HepG2 (cell line): Measurements from ENCODE around the gene TWNK. TPM values are rescaled to one million over a fixed set of nuclear protein-coding genes. Genes with fewer than 3 reads are reported as not detected.

Experiments
- ERF ChIP-seq: IDR thresholded peaks from 2 replicates; pipeline ENCODE4 v1.6.1; 2018; ENCODE audit warnings: missing biosample characterization, missing genetic modification reagents
- GPN1 ChIP-seq: sonication (generic); formaldehyde crosslinking; IDR thresholded peaks from 2 replicates; pipeline ENCODE4 v1.5.1; 2020; ENCODE audit warnings: missing genetic modification reagents, borderline replicate concordance
- HDAC2 ChIP-seq: sonication (generic); formaldehyde crosslinking; IDR thresholded peaks from 2 replicates; pipeline ENCODE4 v1.4.0; 2020; ENCODE audit warnings: missing genetic modification reagents
- KDM2A ChIP-seq: sonication (generic); formaldehyde crosslinking; IDR thresholded peaks from 2 replicates; pipeline ENCODE4 v1.4.0; 2020; ENCODE audit warnings: low read depth, missing genetic modification reagents, borderline replicate concordance
- RBM22 ChIP-seq: fragments of 200-400 bp; formaldehyde crosslinking; optimal IDR thresholded peaks from 2 replicates; pipeline ENCODE3; 2017; ENCODE audit warnings: mild to moderate bottlenecking, low read length, moderate library complexity
- ZBTB20 ChIP-seq: sonication (generic); formaldehyde crosslinking; IDR thresholded peaks from 2 replicates; pipeline ENCODE4 v1.8.1; 2023; ENCODE audit warnings: missing genetic modification reagents, low read depth, mild to moderate bottlenecking, borderline replicate concordance
- ZBTB7B ChIP-seq: sonication (generic); formaldehyde crosslinking; IDR thresholded peaks from 2 replicates; pipeline ENCODE4 v1.4.0; 2020; ENCODE audit warnings: missing genetic modification reagents
- ZMAT3 ChIP-seq: sonication (generic); formaldehyde crosslinking; conservative IDR thresholded peaks from 2 replicates; pipeline ENCODE4 v1.7.0; 2021; ENCODE audit warnings: missing genetic modification reagents
- ZNF354B ChIP-seq: sonication (generic); formaldehyde crosslinking; IDR thresholded peaks from 2 replicates; pipeline ENCODE4 v1.8.0; 2022; ENCODE audit warnings: mild to moderate bottlenecking, missing genetic modification reagents
- ZNF367 ChIP-seq: sonication (generic); formaldehyde crosslinking; IDR thresholded peaks from 2 replicates; pipeline ENCODE4 v1.4.0; 2020; ENCODE audit warnings: missing genetic modification reagents, borderline replicate concordance
- ZNF549 ChIP-seq: sonication (generic); formaldehyde crosslinking; IDR thresholded peaks from 2 replicates; pipeline ENCODE4 v1.5.0; 2020; ENCODE audit warnings: missing genetic modification reagents
- ZNF574 ChIP-seq: sonication (generic); formaldehyde crosslinking; IDR thresholded peaks from 2 replicates; pipeline ENCODE4 v1.4.0; 2020; ENCODE audit warnings: missing genetic modification reagents
- ZNF678 ChIP-seq: sonication (generic); formaldehyde crosslinking; IDR thresholded peaks from 2 replicates; pipeline ENCODE4 v1.4.0; 2020; ENCODE audit warnings: mild to moderate bottlenecking, missing genetic modification reagents
- ZNF766 ChIP-seq: sonication (generic); formaldehyde crosslinking; IDR thresholded peaks from 2 replicates; pipeline ENCODE4 v1.5.0; 2020; ENCODE audit warnings: missing genetic modification reagents, borderline replicate concordance
- ZNF780A ChIP-seq: sonication (generic); formaldehyde crosslinking; IDR thresholded peaks from 2 replicates; pipeline ENCODE4 v1.8.0; 2022; ENCODE audit warnings: mild to moderate bottlenecking, missing genetic modification reagents, moderate library complexity
- ZNF841 ChIP-seq: sonication (generic); formaldehyde crosslinking; IDR thresholded peaks from 2 replicates; pipeline ENCODE4 v1.8.1; 2023; ENCODE audit warnings: missing genetic modification reagents, borderline replicate concordance
- ZSCAN20 ChIP-seq: sonication (generic); formaldehyde crosslinking; IDR thresholded peaks from 2 replicates; pipeline ENCODE4 v1.4.0; 2020; ENCODE audit warnings: missing genetic modification reagents, mild to moderate bottlenecking, borderline replicate concordance
- polyA plus RNA-seq, 8 experiments: library from polyadenylated mRNA; depleted of rRNA in 3 of 8; stranded (reverse) in 7 of 8; unstranded in 1 of 8; fragments of >200 nt; fragmentation: Illumina TruSeq in 4 of 8; extraction: Trizol in 4 of 8; gene quantifications; 2 replicates each; pipeline versions ENCODE4 v1.2.1 to v1.2.3, GENCODE V29; 2011 to 2016; ENCODE audit warnings: low read depth in 4 of 8, missing spikeins in 1 of 8, mixed read lengths in 1 of 8; ENCODE audit not compliant: insufficient read depth in 1 of 8
- total RNA-seq, 5 experiments: library from RNA; depleted of rRNA; stranded (reverse); fragments of >200 nt; fragmentation: Illumina TruSeq; extraction: Trizol; gene quantifications; 2 replicates each; pipeline ENCODE4 v1.2.3, GENCODE V29; 2016; ENCODE audit warnings: low read depth in 1 of 5
- TF ChIP-seq, protein P1 (sequence below): sonication (generic); formaldehyde crosslinking; conservative IDR thresholded peaks from 2 replicates; pipeline ENCODE4 v1.8.0; 2022; ENCODE audit warnings: missing genetic modification reagents
- TF ChIP-seq, protein P2 (sequence below), 2 experiments: sonication (generic) in 1 of 2; formaldehyde crosslinking in 1 of 2; IDR thresholded peaks; 2 replicates each; pipeline versions ENCODE4 v1.6.1 to v1.9.0; 2014 to 2022; ENCODE audit warnings: antibody characterized with exemption in 1 of 2, borderline replicate concordance in 1 of 2, inconsistent platforms in 1 of 2, low read depth in 1 of 2, missing genetic modification reagents in 1 of 2

Gene TWNK
- total and polyA plus RNA-seq, 2 of the 13 experiments (the other 11 are each of a cell fraction or from before 2014, with no cell fraction given): 10.7 to 16.5 TPM

DNA sequence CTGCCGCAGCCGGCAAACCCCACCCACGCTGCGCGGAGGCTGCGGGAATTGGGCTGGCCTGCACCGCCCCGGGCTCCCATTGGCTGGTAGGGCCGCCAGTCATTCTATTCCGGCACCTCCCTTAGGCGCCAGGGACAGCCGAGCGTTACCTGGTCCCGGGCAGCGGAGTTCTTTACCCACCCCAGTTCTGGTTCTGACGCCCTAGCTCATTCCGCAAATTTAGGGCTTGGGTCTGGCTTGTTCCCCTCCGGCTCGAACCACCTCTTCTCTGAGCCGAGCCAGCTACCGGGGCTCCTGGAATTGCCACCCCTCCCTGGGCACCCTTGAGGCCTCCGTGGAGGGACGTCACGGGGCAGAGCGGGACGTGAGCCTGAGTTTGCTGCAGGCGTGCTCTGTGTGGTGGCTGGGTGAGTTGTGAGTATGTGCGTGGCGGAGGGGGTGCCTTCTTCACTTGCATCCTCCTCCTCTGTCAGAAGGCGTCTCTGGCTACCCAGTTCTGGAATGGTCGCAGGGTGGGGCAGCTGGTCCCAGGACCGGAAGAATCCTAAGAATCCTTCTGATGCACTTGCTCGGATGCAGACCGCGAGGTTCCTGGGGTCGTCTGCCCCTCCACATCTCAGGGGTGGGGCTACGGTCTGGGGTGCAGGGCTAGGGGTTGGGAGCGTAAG is 43.9 kb downstream of the TWNK start, which contains the start of the genes PDZD7 and SFXN3 (continued):
- TF ChIP-seq, protein P1, sequence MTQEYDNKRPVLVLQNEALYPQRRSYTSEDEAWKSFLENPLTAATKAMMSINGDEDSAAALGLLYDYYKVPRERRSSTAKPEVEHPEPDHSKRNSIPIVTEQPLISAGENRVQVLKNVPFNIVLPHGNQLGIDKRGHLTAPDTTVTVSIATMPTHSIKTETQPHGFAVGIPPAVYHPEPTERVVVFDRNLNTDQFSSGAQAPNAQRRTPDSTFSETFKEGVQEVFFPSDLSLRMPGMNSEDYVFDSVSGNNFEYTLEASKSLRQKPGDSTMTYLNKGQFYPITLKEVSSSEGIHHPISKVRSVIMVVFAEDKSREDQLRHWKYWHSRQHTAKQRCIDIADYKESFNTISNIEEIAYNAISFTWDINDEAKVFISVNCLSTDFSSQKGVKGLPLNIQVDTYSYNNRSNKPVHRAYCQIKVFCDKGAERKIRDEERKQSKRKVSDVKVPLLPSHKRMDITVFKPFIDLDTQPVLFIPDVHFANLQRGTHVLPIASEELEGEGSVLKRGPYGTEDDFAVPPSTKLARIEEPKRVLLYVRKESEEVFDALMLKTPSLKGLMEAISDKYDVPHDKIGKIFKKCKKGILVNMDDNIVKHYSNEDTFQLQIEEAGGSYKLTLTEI (CRISPR knock-in tag): no peak
- TF ChIP-seq ZNF367 (CRISPR knock-in tag) (no peak), ZNF780A (CRISPR knock-in tag) (no peak), ZNF766 (CRISPR knock-in tag) (no peak), GPN1 (no peak), ERF (CRISPR knock-in tag) (peak; percentile 30; the same call in 1 of the 2 replicates), ZBTB20 (CRISPR knock-in tag) (no peak), ZMAT3 (CRISPR knock-in tag) (no peak), HDAC2 (CRISPR knock-in tag) (no peak), ZNF841 (no peak), ZBTB7B (CRISPR knock-in tag) (0 out of 2 replicates have a peak, but pooled peaks have one; percentile 1), ZSCAN20 (CRISPR knock-in tag) (no peak), ZNF549 (CRISPR knock-in tag) (no peak), ZNF574 (CRISPR knock-in tag) (no peak), RBM22 (no peak), ZNF354B (CRISPR knock-in tag) (no peak), KDM2A (peak; percentile 18; the same call in 1 of the 2 replicates), ZNF678 (no peak)
- TF ChIP-seq, protein P2, sequence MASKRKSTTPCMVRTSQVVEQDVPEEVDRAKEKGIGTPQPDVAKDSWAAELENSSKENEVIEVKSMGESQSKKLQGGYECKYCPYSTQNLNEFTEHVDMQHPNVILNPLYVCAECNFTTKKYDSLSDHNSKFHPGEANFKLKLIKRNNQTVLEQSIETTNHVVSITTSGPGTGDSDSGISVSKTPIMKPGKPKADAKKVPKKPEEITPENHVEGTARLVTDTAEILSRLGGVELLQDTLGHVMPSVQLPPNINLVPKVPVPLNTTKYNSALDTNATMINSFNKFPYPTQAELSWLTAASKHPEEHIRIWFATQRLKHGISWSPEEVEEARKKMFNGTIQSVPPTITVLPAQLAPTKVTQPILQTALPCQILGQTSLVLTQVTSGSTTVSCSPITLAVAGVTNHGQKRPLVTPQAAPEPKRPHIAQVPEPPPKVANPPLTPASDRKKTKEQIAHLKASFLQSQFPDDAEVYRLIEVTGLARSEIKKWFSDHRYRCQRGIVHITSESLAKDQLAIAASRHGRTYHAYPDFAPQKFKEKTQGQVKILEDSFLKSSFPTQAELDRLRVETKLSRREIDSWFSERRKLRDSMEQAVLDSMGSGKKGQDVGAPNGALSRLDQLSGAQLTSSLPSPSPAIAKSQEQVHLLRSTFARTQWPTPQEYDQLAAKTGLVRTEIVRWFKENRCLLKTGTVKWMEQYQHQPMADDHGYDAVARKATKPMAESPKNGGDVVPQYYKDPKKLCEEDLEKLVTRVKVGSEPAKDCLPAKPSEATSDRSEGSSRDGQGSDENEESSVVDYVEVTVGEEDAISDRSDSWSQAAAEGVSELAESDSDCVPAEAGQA (IDR thresholded peaks at IDR 0.05; ENCODE audit: low read depth): no peak
- TF ChIP-seq, protein P2 (CRISPR knock-in tag; IDR thresholded peaks at IDR 0.05; ENCODE audit: borderline replicate concordance): no peak
